Left renal cortex interstitium (tissue), 4 donors: ENCODE data around the gene DNMT1. TPM values are rescaled to one million over a fixed set of nuclear protein-coding genes. Genes with fewer than 3 reads are reported as not detected.
A peak's percentile ranks its signal among the peaks of the same experiment; 100 is the strongest.
"Not testable (repeated sequence)": the region's sequence is repeated elsewhere in the genome, so short reads cannot be mapped to it uniquely, and the experiment has no call there.

Experiments used
- DNase-seq, 4 donors: peaks; one replicate each; pipeline ENCODE4 v3.0.0-alpha.2; 2013; ENCODE audit warnings: low read depth in 4 of 4, low spot score in 2 of 4, missing footprints in 1 of 4
- polyA plus RNA-seq, 4 donors: library from polyadenylated mRNA; unstranded; fragments of 120-200 nt; gene quantifications; one replicate each; pipeline ENCODE4 v1.2.1, GENCODE V29; 2013; ENCODE audit not compliant: insufficient read length in 4 of 4

Gene DNMT1
- 100 to 1,000 TPM in 2 of 4 donors, 10 to 100 TPM in 2; 80.7 to 129 (median 108) TPM for polyA plus RNA-seq

GRCh38 chr19:10194500-10195198 lies at the start of gene DNMT1:
DNMT1 (minus strand) TSS chr19:10194953; CDS start chr19:10194899, 54 bp downstream.
- peak; percentile 83 to 93 (median 90) for DNase-seq

- no peak for DNase-seq
Observed at GRCh38 chr19:10243606-10244005, 48.9 kb upstream of the DNMT1 start.

- not testable (repeated sequence) for DNase-seq
Observed at GRCh38 chr19:10241826-10242449, 47.2 kb upstream of the DNMT1 start.

- DNase-seq: peak in 1 of 4 donors; percentile 49
Observed at GRCh38 chr19:10238172-10238783, 43.5 kb upstream of the DNMT1 start.

- no peak for DNase-seq
Observed at GRCh38 chr19:10237702-10238101, 42.9 kb upstream of the DNMT1 start.

- not testable (repeated sequence) for DNase-seq
Observed at GRCh38 chr19:10235409-10235808, 40.7 kb upstream of the DNMT1 start.

- no peak for DNase-seq
Observed at GRCh38 chr19:10235003-10235402, 40.2 kb upstream of the DNMT1 start.

- DNase-seq: no peak
Observed at GRCh38 chr19:10233946-10234345, 39.2 kb upstream of the DNMT1 start.

GRCh38 chr19:10231612-10232228 lies 37.0 kb upstream of the DNMT1 start:
- DNase-seq: no peak

GRCh38 chr19:10230861-10231611 lies 36.3 kb upstream of the DNMT1 start, which contains the start of gene S1PR2:
S1PR2 (minus strand) TSS chr19:10231331; CDS start chr19:10224905, 6,426 bp downstream.
- peak in 2 of 4 donors; percentile 69 to 72 for DNase-seq

- no peak for DNase-seq
Observed at GRCh38 chr19:10230173-10230860, 35.6 kb upstream of the DNMT1 start.

- DNase-seq: no peak
Observed at GRCh38 chr19:10228920-10229319, 34.2 kb upstream of the DNMT1 start.

- no peak for DNase-seq
Observed at GRCh38 chr19:10228393-10228792, 33.6 kb upstream of the DNMT1 start.

GRCh38 chr19:10227026-10227971 lies 32.5 kb upstream of the DNMT1 start:
- DNase-seq: peak in 2 of 4 donors; percentile 48 to 66

GRCh38 chr19:10226376-10227025 lies 31.7 kb upstream of the DNMT1 start:
- peak in 2 of 4 donors; percentile 64 to 71 for DNase-seq

- no peak for DNase-seq
Observed at GRCh38 chr19:10226021-10226375, 31.2 kb upstream of the DNMT1 start.

- DNase-seq: no peak
Observed at GRCh38 chr19:10224337-10224736, 29.6 kb upstream of the DNMT1 start.
